GM23248 (cell line): Measurements from ENCODE around the gene SAMD13. TPM values are rescaled to one million over a fixed set of nuclear protein-coding genes. Genes with fewer than 3 reads are reported as not detected.

Experiments used
- DNase-seq: peaks from one replicate; pipeline ENCODE4 v3.0.0-alpha.2; 2015
- H2AFZ ChIP-seq: fragments of 200-600 bp; sonication (generic); 2 replicates; pipeline ENCODE4 v1.6.1; 2016; ENCODE audit warnings: antibody characterized with exemption
- H3F3A ChIP-seq: fragments of 200-600 bp; sonication (generic); 2 replicates; pipeline ENCODE4 v1.6.1; 2016; ENCODE audit warnings: mild to moderate bottlenecking, antibody characterized with exemption, mixed run types; ENCODE audit not compliant: insufficient read depth
- H3K27ac ChIP-seq: fragments of 200-600 bp; sonication (generic); 2 replicates; pipeline ENCODE4 v1.5.1; 2016; ENCODE audit warnings: mild to moderate bottlenecking
- H3K27me3 ChIP-seq: fragments of 200-600 bp; sonication (generic); replicated peaks from 2 replicates; pipeline ENCODE4 v1.6.1; 2016; ENCODE audit warnings: mild to moderate bottlenecking; ENCODE audit not compliant: insufficient read depth
- H3K36me3 ChIP-seq: fragments of 200-600 bp; sonication (generic); 2 replicates; pipeline ENCODE4 v1.6.1; 2016; ENCODE audit warnings: low read depth, mild to moderate bottlenecking
- H3K4me1 ChIP-seq: fragments of 200-600 bp; sonication (generic); 2 replicates; pipeline ENCODE4 v1.6.1; 2016; ENCODE audit warnings: mild to moderate bottlenecking; ENCODE audit not compliant: insufficient read depth
- H3K4me2 ChIP-seq: fragments of 200-600 bp; sonication (generic); one replicate; pipeline ENCODE4 v1.6.1; 2016; ENCODE audit warnings: mild to moderate bottlenecking; ENCODE audit not compliant: unreplicated experiment
- H3K4me3 ChIP-seq: fragments of 200-600 bp; sonication (generic); 2 replicates; pipeline ENCODE4 v1.5.1; 2016; ENCODE audit warnings: mild to moderate bottlenecking
- H3K79me2 ChIP-seq: fragments of 200-600 bp; sonication (generic); 2 replicates; pipeline ENCODE4 v1.6.1; 2016; ENCODE audit warnings: mild to moderate bottlenecking; ENCODE audit not compliant: insufficient read depth
- H3K9ac ChIP-seq: fragments of 200-600 bp; sonication (generic); 2 replicates; pipeline ENCODE4 v1.6.1; 2016; ENCODE audit warnings: mild to moderate bottlenecking
- H3K9me2 ChIP-seq: fragments of 200-600 bp; sonication (generic); 2 replicates; pipeline ENCODE4 v1.6.1; 2016; ENCODE audit warnings: mixed run types, mild to moderate bottlenecking, moderate library complexity; ENCODE audit not compliant: insufficient read depth
- H3K9me3 ChIP-seq: fragments of 200-600 bp; sonication (generic); one replicate; pipeline ENCODE4 v1.6.1; 2017; ENCODE audit warnings: low read depth
- H4K20me1 ChIP-seq: fragments of 200-600 bp; sonication (generic); 2 replicates; pipeline ENCODE4 v1.6.0; 2016; ENCODE audit not compliant: insufficient read depth
- EZH2 ChIP-seq: fragments of 200-600 bp; sonication (generic); IDR thresholded peaks from 2 replicates; pipeline ENCODE4 v1.6.1; 2018; ENCODE audit warnings: antibody characterized with exemption, mild to moderate bottlenecking; ENCODE audit not compliant: insufficient read depth, poor library complexity, severe bottlenecking
- EZH2phosphoT487 ChIP-seq: fragments of 200-600 bp; sonication (generic); IDR thresholded peaks from 2 replicates; pipeline ENCODE4 v1.6.1; 2018; ENCODE audit warnings: antibody characterized with exemption, moderate library complexity, mild to moderate bottlenecking, low read depth; ENCODE audit not compliant: insufficient read depth
- WGBS, 2 experiments: methylation state at CpG; one replicate each; pipeline ENCODE4 v1.1.6; 2015 to 2017; ENCODE audit warnings: low lambda C conversion rate in 2 of 2, low coverage in 1 of 2; ENCODE audit errors: missing lambda C conversion rate in 2 of 2; 5-methylcytosine and 5-hydroxymethylcytosine counted together
- in situ Hi-C: fragments of 300-500 bp; cut with MboI; formaldehyde crosslinking; loops from 2 replicates; pipeline ENCODE4 v1.15.0; 2020
- polyA plus RNA-seq: library from polyadenylated mRNA; unstranded; fragments of >200 nt; fragmentation: Nextera tagmentation; extraction: Ambion mirVana; gene quantifications from 2 replicates; pipeline ENCODE4 v1.2.1, GENCODE V29; 2016
- total RNA-seq: library from RNA; depleted of rRNA; stranded (reverse); fragments of >200 nt; shearing (Covaris generic); gene quantifications from 2 replicates; pipeline ENCODE4 v1.2.3, GENCODE V29; 2014

Gene SAMD13
- total and polyA plus RNA-seq, 2 experiments from 2014 or later: 0.65 to 0.78 TPM

GRCh38 chr1:84255582-84255981 is 45.9 kb upstream of the SAMD13 start:
- no peak for DNase-seq
- TF ChIP-seq EZH2phosphoT487: no peak
- TF ChIP-seq EZH2: no peak
- Histone ChIP-seq H3F3A (peaks cover 15% of the 10 kb centered on the region), H2AFZ (no peak overlapping the region), H4K20me1 (no peaks in the 10 kb centered on the region), H3K4me3 (no peak overlapping the region), H3K4me1 (peaks cover 23% of the 10 kb centered on the region), H3K79me2 (no peaks in the 10 kb centered on the region), H3K4me2 (no peak overlapping the region), H3K9ac (no peak overlapping the region), H3K27me3 (no peaks in the 10 kb centered on the region), H3K9me2 (no peaks in the 10 kb centered on the region), H3K36me3 (no peaks in the 10 kb centered on the region), H3K9me3 (no peaks in the 10 kb centered on the region), H3K27ac (no peak overlapping the region)
- in situ Hi-C loops: no loop called here

DNA sequence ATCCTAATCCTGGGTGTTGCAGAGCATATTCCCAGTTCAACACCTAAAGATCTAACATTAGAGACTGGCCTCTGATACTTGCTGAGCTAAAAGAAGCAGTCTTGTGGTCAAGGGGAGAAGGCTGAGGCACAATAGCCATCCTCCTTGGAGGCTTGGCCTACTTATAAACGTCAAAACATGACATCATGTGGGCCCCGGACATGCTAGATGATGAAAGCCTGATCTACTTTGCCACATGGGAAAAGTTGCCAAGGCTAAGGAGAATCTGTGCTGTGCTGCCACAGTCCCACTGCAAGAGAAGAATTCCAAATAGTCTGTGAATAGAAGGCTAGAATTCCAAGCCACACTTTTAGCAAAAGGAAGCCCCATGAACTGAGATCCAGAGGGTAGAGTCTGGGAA is 43.9 kb upstream of the SAMD13 start:
- no peak for DNase-seq
- Histone ChIP-seq H4K20me1 (no peaks in the 10 kb centered on the region), H3K36me3 (no peaks in the 10 kb centered on the region), H3K9me2 (no peaks in the 10 kb centered on the region), H3F3A (peaks cover 13% of the 10 kb centered on the region), H3K4me1 (peaks cover 20% of the 10 kb centered on the region), H3K4me3 (no peak overlapping the region), H3K9ac (no peak overlapping the region), H3K27me3 (no peaks in the 10 kb centered on the region), H2AFZ (no peak overlapping the region), H3K9me3 (no peaks in the 10 kb centered on the region), H3K27ac (no peak overlapping the region), H3K4me2 (no peak overlapping the region), H3K79me2 (no peaks in the 10 kb centered on the region)
- in situ Hi-C loops: no loop called here
- WGBS, 2 experiments: 48 to 52% methylated on average over 2 of the region's 2 CpGs
- no peak for TF ChIP-seq EZH2
- TF ChIP-seq EZH2phosphoT487: no peak

DNA sequence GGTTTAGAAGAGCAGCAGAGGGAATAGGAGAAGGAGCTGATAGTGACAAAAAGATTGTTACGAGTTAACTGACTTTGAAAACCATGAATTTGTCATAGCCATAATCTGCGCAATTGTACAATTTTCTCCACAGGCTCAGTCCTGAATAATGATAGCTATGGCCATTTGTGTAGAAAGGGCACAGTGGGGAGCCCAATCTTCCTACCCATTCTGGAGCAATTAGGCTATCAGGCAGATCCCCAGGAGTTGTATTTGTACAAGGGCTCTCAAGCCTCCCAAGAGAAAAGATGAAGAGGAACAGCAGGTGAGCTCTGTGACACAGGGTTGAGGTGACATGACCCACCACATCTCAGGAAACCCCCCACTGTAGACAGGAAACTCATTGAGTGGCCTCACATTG is 42.1 kb upstream of the SAMD13 start:
- H3K27ac ChIP-seq: no peak overlapping the region
- H4K20me1 ChIP-seq: no peaks in the 10 kb centered on the region
- WGBS, 2 experiments: 93 to 97% methylated on average over 2 of the region's 2 CpGs
- H3K4me2 ChIP-seq: no peak overlapping the region
- H3K27me3 ChIP-seq: no peaks in the 10 kb centered on the region
- H3F3A ChIP-seq: no peaks in the 10 kb centered on the region
- no peak overlapping the region for H3K4me3 ChIP-seq
- peaks cover 3% of the 10 kb centered on the region; the same call in 1 of the 2 replicates for H3K4me1 ChIP-seq
- H2AFZ ChIP-seq: no peak overlapping the region
- no peaks in the 10 kb centered on the region for H3K9me2 ChIP-seq
- H3K79me2 ChIP-seq: no peaks in the 10 kb centered on the region
- no peak overlapping the region for H3K9ac ChIP-seq
- in situ Hi-C loops: no loop called here
- no peaks in the 10 kb centered on the region for H3K36me3 ChIP-seq
- no peak for DNase-seq
- H3K9me3 ChIP-seq: no peaks in the 10 kb centered on the region
- no peak for TF ChIP-seq EZH2phosphoT487

DNA sequence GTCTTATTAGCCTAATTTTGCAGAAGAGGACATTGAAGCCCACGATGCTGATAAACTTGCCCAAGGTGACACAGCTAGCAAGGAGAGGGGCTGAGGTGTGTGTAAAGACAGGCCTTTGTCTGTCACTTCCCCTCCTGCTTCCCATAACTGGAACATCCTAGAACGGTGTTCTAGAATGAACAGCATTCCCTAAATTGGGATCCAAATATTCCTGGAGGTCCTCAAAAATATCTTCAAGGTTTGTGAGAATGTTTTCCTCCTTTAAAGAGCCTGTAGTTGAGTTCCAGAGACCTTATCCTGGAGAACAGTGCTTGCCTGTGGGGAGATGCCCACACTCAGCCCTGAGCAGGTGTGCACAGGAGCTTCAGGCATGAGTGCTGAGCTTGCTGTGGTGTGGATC is 41.5 kb upstream of the SAMD13 start:
- Histone ChIP-seq H3K27me3 (no peaks in the 10 kb centered on the region), H2AFZ (no peak overlapping the region), H3K9me3 (no peaks in the 10 kb centered on the region), H3K4me2 (no peak overlapping the region), H4K20me1 (no peaks in the 10 kb centered on the region), H3K36me3 (no peaks in the 10 kb centered on the region), H3F3A (no peaks in the 10 kb centered on the region), H3K9ac (no peak overlapping the region), H3K4me1 (no peaks in the 10 kb centered on the region), H3K27ac (no peak overlapping the region), H3K9me2 (no peaks in the 10 kb centered on the region), H3K79me2 (no peaks in the 10 kb centered on the region), H3K4me3 (no peak overlapping the region)
- in situ Hi-C loops: no loop called here
- TF ChIP-seq EZH2 (no peak), EZH2phosphoT487 (no peak)
- DNase-seq: no peak
- 51 to 65% methylated on average over 2 of the region's 2 CpGs for WGBS, 2 experiments

GRCh38 chr1:84260852-84261518 is 40.5 kb upstream of the SAMD13 start:
- Histone ChIP-seq H3K4me2 (no peak overlapping the region), H3K9me3 (no peaks in the 10 kb centered on the region), H3K27me3 (no peaks in the 10 kb centered on the region), H3F3A (no peaks in the 10 kb centered on the region), H2AFZ (no peak overlapping the region), H3K79me2 (no peaks in the 10 kb centered on the region), H3K36me3 (no peaks in the 10 kb centered on the region), H3K4me3 (no peak overlapping the region), H3K9ac (no peak overlapping the region), H3K9me2 (no peaks in the 10 kb centered on the region), H3K4me1 (no peaks in the 10 kb centered on the region), H4K20me1 (no peaks in the 10 kb centered on the region), H3K27ac (no peak overlapping the region)
- WGBS, 2 experiments: 58 to 70% methylated on average over 3 of the region's 3 CpGs
- TF ChIP-seq EZH2: no peak
- no peak for TF ChIP-seq EZH2phosphoT487
- in situ Hi-C loops: no loop called here
- no peak for DNase-seq
